Natural killer cell (primary cell): Measurements from ENCODE around the gene GGT6. TPM values are rescaled to one million over a fixed set of nuclear protein-coding genes. Genes with fewer than 3 reads are reported as not detected.

ENCODE experiments used
- ATAC-seq, 3 donors: fragments of 150-1000 bp in 2 of 3; fragments of 200-7000 bp in 1 of 3; cut with Tn5 transposase; 1 replicate in 1 of 3; 2 replicates in 2 of 3; pipeline ENCODE4 v1.10.0; 2021; ENCODE audit warnings: mild to moderate bottlenecking in 2 of 3, moderate library complexity in 2 of 3
- DNase-seq, 2 donors: peaks; one replicate each; pipeline versions ENCODE4 v3.0.0 to v3.0.0-alpha.2; 2013 to 2021; ENCODE audit warnings: mixed read lengths in 1 of 2
- H3K27ac ChIP-seq: one replicate; pipeline ENCODE4 v1.5.1; 2013; ENCODE audit warnings: mild to moderate bottlenecking, low read length
- H3K27me3 ChIP-seq: one replicate; pipeline ENCODE4 v1.6.1; 2013; ENCODE audit warnings: low read length; ENCODE audit not compliant: control insufficient read depth, insufficient read depth
- H3K36me3 ChIP-seq: one replicate; pipeline ENCODE4 v1.6.1; 2013; ENCODE audit warnings: low read length; ENCODE audit not compliant: control insufficient read depth, insufficient read depth
- H3K4me1 ChIP-seq: one replicate; pipeline ENCODE4 v1.6.1; 2013; ENCODE audit warnings: low read length; ENCODE audit not compliant: control insufficient read depth, insufficient read depth
- H3K4me3 ChIP-seq: one replicate; pipeline ENCODE4 v1.5.1; 2013; ENCODE audit warnings: low read length
- H3K9me3 ChIP-seq: one replicate; pipeline ENCODE4 v1.6.1; 2013; ENCODE audit warnings: low read length; ENCODE audit not compliant: control insufficient read depth, insufficient read depth
- H3K27ac Mint-ChIP-seq, 2 donors: one replicate each; pipeline ENCODE4 v1.8.0; 2022; ENCODE audit warnings: mild to moderate bottlenecking in 2 of 2, mixed read lengths in 2 of 2, moderate library complexity in 1 of 2
- H3K27me3 Mint-ChIP-seq, 2 donors: one replicate each; pipeline ENCODE4 v1.8.0; 2022; ENCODE audit warnings: low read depth in 2 of 2, mixed read lengths in 2 of 2
- H3K36me3 Mint-ChIP-seq: one replicate; pipeline ENCODE4 v1.8.0; 2022; ENCODE audit warnings: mixed read lengths
- H3K4me1 Mint-ChIP-seq, 2 donors: one replicate each; pipeline ENCODE4 v1.8.0; 2022; ENCODE audit warnings: mixed read lengths in 2 of 2
- H3K4me3 Mint-ChIP-seq: one replicate; pipeline ENCODE4 v1.8.0; 2022; ENCODE audit warnings: mild to moderate bottlenecking, moderate library complexity, mixed read lengths
- H3K9me3 Mint-ChIP-seq, 2 donors: one replicate each; pipeline ENCODE4 v1.8.0; 2022; ENCODE audit warnings: mixed read lengths in 2 of 2
- WGBS: methylation state at CpG from one replicate; pipeline ENCODE4 v1.1.7; 2013; ENCODE audit warnings: missing lambda C conversion rate; ENCODE audit not compliant: insufficient coverage; 5-methylcytosine and 5-hydroxymethylcytosine counted together
- intact Hi-C: fragments of 100-400 bp; cut with micrococcal nuclease; formaldehyde crosslinking; loops from one replicate; pipeline ENCODE4 v1.14.2; 2022
- total RNA-seq, 4 donors: library from RNA; stranded (reverse); fragments of 120-200 nt in 1 of 4; gene quantifications; one replicate each; pipeline versions ENCODE4 v1.2.3 to v1.2.4, GENCODE V29; 2013 to 2022
- TF ChIP-seq, protein P1 (sequence below): fragments of 200-600 bp; IDR thresholded peaks from one replicate; pipeline ENCODE4 v1.8.0; 2022; ENCODE audit warnings: antibody characterized with exemption

Gene GGT6
- total RNA-seq, 3 donors from 2014 or later (not counting 1 experiment from before 2014, with no cell fraction given) = not detected

DNA sequence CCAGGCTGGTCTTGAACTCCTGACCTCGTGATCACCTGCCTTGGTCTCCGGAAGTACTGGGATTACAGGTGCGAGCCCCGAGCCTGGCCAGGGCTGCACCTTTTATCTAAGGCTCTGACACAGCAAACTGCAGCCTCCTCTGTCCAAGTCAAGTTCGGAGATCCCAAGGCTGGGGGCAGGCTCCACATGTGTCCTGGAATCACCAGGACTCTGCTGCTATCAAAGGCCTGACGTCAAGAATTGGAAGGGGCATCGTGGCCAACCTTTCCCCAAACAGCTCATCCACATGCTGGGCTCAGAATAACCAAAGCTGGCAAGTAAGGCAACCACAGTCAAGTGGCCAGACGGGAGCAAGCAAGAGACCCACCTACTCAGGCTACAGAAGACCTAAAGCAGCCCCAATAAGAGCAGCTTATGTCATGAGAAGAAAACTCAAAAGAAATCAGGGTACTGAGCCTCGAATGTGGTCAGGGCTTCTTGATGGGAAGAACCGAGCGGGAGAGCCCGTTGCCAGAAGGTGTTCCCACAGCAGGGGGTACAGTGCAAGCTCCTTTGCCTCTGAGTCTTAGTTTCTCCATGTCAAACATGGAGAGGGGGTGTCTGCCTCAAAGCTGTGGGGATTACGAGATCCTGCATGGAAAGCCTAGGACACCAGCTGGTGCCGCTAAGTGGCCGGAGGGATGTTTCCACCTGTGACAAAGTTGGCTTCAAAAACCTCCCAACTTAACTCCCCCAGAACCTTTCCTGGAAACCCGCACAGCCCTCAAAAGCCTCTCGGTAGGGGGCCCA lies 13.1 kb downstream of the GGT6 start:
- WGBS = 96% methylated on average over 17 of the region's 17 CpGs
- Histone ChIP-seq H3K27ac (no peak overlapping the region), H3K4me1 (no peaks in the 10 kb centered on the region), H3K36me3 (peaks cover 81% of the 10 kb centered on the region), H3K9me3 (no peaks in the 10 kb centered on the region), H3K27me3 (no peaks in the 10 kb centered on the region), H3K4me3 (no peak overlapping the region)
- Mint-ChIP-seq H3K4me1 (no peaks in the 10 kb centered on the region), H3K36me3 (no peaks in the 10 kb centered on the region), H3K9me3 (no peaks in the 10 kb centered on the region), H3K4me3 (no peak overlapping the region), H3K27ac (no peak overlapping the region), H3K27me3 (no peaks in the 10 kb centered on the region)
- intact Hi-C loops = no loop called here
- TF ChIP-seq, protein P1, sequence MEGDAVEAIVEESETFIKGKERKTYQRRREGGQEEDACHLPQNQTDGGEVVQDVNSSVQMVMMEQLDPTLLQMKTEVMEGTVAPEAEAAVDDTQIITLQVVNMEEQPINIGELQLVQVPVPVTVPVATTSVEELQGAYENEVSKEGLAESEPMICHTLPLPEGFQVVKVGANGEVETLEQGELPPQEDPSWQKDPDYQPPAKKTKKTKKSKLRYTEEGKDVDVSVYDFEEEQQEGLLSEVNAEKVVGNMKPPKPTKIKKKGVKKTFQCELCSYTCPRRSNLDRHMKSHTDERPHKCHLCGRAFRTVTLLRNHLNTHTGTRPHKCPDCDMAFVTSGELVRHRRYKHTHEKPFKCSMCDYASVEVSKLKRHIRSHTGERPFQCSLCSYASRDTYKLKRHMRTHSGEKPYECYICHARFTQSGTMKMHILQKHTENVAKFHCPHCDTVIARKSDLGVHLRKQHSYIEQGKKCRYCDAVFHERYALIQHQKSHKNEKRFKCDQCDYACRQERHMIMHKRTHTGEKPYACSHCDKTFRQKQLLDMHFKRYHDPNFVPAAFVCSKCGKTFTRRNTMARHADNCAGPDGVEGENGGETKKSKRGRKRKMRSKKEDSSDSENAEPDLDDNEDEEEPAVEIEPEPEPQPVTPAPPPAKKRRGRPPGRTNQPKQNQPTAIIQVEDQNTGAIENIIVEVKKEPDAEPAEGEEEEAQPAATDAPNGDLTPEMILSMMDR = no peak
- ATAC-seq = no peak
- no peak for DNase-seq

DNA sequence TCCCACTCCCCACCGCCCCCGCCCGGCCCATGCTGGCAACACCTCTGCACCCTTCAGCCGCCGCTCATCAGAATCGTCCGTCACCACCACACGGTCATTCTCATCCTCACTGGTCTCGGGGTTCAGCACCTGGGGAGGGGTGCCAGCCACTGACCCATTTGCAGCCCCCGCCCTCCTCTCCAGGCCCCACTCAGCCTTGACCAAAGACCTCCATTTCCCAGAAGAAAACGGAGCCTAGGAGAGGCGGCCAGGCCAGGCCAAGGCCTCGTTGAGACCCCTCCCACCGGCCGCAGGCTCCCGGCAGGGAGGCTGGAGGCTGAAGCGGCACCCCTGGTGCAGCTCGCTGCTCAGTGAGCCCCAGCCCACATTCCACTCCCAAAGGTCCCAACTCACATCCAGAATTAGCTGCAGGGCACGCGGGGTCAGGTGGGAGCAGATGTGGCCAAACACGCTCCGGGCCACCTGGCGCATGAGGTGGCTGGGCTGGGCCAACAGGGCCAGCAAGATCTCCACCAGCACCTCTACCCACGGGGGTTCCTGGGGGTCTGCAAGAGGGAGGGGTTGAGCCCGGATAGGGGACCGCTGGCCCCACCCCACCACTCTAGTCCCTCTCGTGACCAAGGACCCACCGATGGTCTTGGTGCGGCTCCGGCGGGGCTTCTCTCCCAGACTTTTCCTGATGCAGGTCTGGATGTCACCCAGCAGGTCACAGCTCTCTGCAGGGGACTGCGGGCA lies 15.0 kb downstream of the GGT6 start:
- H3K27me3 ChIP-seq = no peaks in the 10 kb centered on the region
- H3K36me3 ChIP-seq = peaks cover 81% of the 10 kb centered on the region
- Mint-ChIP-seq H3K27ac (no peak overlapping the region), H3K36me3 (no peaks in the 10 kb centered on the region), H3K4me3 (no peak overlapping the region), H3K4me1 (no peaks in the 10 kb centered on the region), H3K9me3 (no peaks in the 10 kb centered on the region), H3K27me3 (no peaks in the 10 kb centered on the region)
- no peaks in the 10 kb centered on the region for H3K9me3 ChIP-seq
- H3K27ac ChIP-seq = no peak overlapping the region
- TF ChIP-seq, protein P1 = no peak
- no peak overlapping the region for H3K4me3 ChIP-seq
- ATAC-seq (no peak), DNase-seq (no peak)
- intact Hi-C loops = no loop called here
- H3K4me1 ChIP-seq = no peaks in the 10 kb centered on the region
- 94% methylated on average over 32 of the region's 32 CpGs for WGBS

DNA sequence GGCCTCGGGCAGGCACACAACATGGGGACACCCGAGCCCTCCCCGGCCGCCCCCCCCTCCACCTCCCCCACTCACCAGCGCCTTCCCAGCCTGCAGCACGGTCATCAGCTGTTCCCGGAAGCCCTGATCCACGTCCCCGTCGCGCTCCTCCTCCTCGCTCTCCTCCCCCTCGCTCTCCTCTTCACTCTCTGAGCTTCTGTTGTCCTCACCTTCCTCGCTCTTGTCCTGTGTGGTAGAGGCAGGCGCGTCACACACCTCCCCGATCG lies 15.5 kb downstream of the GGT6 start:
- DNase-seq = no peak
- ATAC-seq = no peak
- Histone ChIP-seq H3K4me3 (no peak overlapping the region), H3K27ac (no peak overlapping the region), H3K9me3 (no peaks in the 10 kb centered on the region), H3K27me3 (no peaks in the 10 kb centered on the region), H3K36me3 (peaks cover 81% of the 10 kb centered on the region), H3K4me1 (no peaks in the 10 kb centered on the region)
- 99% methylated on average over 15 of the region's 18 CpGs for WGBS
- H3K4me3 Mint-ChIP-seq = no peak overlapping the region
- H3K4me1 Mint-ChIP-seq = peaks cover 0 to 1% of the 10 kb centered on the region in 2 donors
- TF ChIP-seq, protein P1 = no peak
- H3K27me3 Mint-ChIP-seq = no peaks in the 10 kb centered on the region
- no peaks in the 10 kb centered on the region for H3K9me3 Mint-ChIP-seq
- H3K36me3 Mint-ChIP-seq = no peaks in the 10 kb centered on the region
- intact Hi-C loops = no loop called here
- no peak overlapping the region for H3K27ac Mint-ChIP-seq
